WTC11 (cell line): ENCODE data around the gene ASCC1. TPM values are rescaled to one million over a fixed set of nuclear protein-coding genes. Genes with fewer than 3 reads are reported as not detected.
A peak's percentile ranks its signal among the peaks of the same experiment; 100 is the strongest.

Experiments used
- ATAC-seq: fragments of 200-7000 bp; cut with Tn5 transposase; 2 replicates; pipeline ENCODE4 v1.10.0; 2021; ENCODE audit warnings: mild to moderate bottlenecking, moderate library complexity
- CTCF ChIA-PET: fragments of 300-600 bp; sonication (Branson Sonifier 250); formaldehyde crosslinking; loops from one replicate; lab custom pipeline; 2021; ENCODE audit warnings: antibody characterized with exemption; lab: Charles Lee
- POLR2A ChIA-PET: fragments of 350-600 bp; sonication (Branson Sonifier 250); formaldehyde crosslinking; loops from one replicate; lab custom pipeline; 2021; ENCODE audit warnings: antibody characterized with exemption; lab: Charles Lee
- DNase-seq: peaks from one replicate; pipeline ENCODE4 v3.0.0; 2021; ENCODE audit warnings: low spot score
- H3K27ac Mint-ChIP-seq: 2 replicates; pipeline ENCODE4 v1.8.0; 2021; ENCODE audit warnings: mixed read lengths
- H3K27me3 Mint-ChIP-seq: 2 replicates; pipeline ENCODE4 v1.8.0; 2021; ENCODE audit warnings: low read depth, mild to moderate bottlenecking, moderate library complexity, mixed read lengths
- H3K36me3 Mint-ChIP-seq: 2 replicates; pipeline ENCODE4 v1.8.0; 2021; ENCODE audit warnings: mixed read lengths
- H3K4me1 Mint-ChIP-seq: 2 replicates; pipeline ENCODE4 v1.8.0; 2022; ENCODE audit warnings: mixed read lengths
- H3K4me3 Mint-ChIP-seq: 2 replicates; pipeline ENCODE4 v1.8.0; 2021; ENCODE audit warnings: mild to moderate bottlenecking, moderate library complexity, mixed read lengths
- H3K9me3 Mint-ChIP-seq: 2 replicates; pipeline ENCODE4 v1.8.0; 2021; ENCODE audit warnings: mixed read lengths
- CREB1 ChIP-seq: sonication (generic); formaldehyde crosslinking; IDR thresholded peaks from 2 replicates; pipeline ENCODE4 v1.8.0; 2023; ENCODE audit warnings: mild to moderate bottlenecking, missing genetic modification reagents
- EMX1 ChIP-seq: fragments of 250-450 bp; sonication (Bioruptor Pico); IDR thresholded peaks from 2 replicates; pipeline ENCODE4 v1.8.0; 2021; ENCODE audit warnings: mild to moderate bottlenecking
- FOXK1 ChIP-seq: sonication (generic); formaldehyde crosslinking; IDR thresholded peaks from 2 replicates; pipeline ENCODE4 v1.8.0; 2022; ENCODE audit warnings: mild to moderate bottlenecking, moderate library complexity, missing genetic modification reagents
- GRHL2 ChIP-seq: fragments of 250-450 bp; sonication (Bioruptor Pico); IDR thresholded peaks from 2 replicates; pipeline ENCODE4 v1.8.0; 2022; ENCODE audit warnings: mild to moderate bottlenecking, moderate library complexity; ENCODE audit not compliant: insufficient replicate concordance, severe bottlenecking
- IRF2 ChIP-seq: sonication (generic); formaldehyde crosslinking; IDR thresholded peaks from 2 replicates; pipeline ENCODE4 v1.8.0; 2022; ENCODE audit warnings: low read depth, missing genetic modification reagents, borderline replicate concordance
- JUN ChIP-seq: sonication (generic); formaldehyde crosslinking; IDR thresholded peaks from 2 replicates; pipeline ENCODE4 v1.8.0; 2023; ENCODE audit warnings: mild to moderate bottlenecking, missing genetic modification reagents
- MXD4 ChIP-seq: fragments of 250-450 bp; sonication (Bioruptor Pico); IDR thresholded peaks from 2 replicates; pipeline ENCODE4 v1.8.0; 2021; ENCODE audit warnings: mild to moderate bottlenecking, moderate library complexity, borderline replicate concordance
- NFATC4 ChIP-seq: fragments of 250-450 bp; sonication (Bioruptor Pico); IDR thresholded peaks from 2 replicates; pipeline ENCODE4 v1.9.0; 2021; ENCODE audit warnings: mild to moderate bottlenecking
- NR2C2 ChIP-seq: sonication (generic); formaldehyde crosslinking; IDR thresholded peaks from 2 replicates; pipeline ENCODE4 v1.8.0; 2022; ENCODE audit warnings: mild to moderate bottlenecking, missing genetic modification reagents
- OVOL2 ChIP-seq: fragments of 250-450 bp; sonication (Bioruptor Pico); IDR thresholded peaks from 2 replicates; pipeline ENCODE4 v1.9.0; 2021; ENCODE audit warnings: mild to moderate bottlenecking, borderline replicate concordance
- PRRX2 ChIP-seq: fragments of 250-450 bp; sonication (Bioruptor Pico); IDR thresholded peaks from 2 replicates; pipeline ENCODE4 v1.8.0; 2021; ENCODE audit warnings: mild to moderate bottlenecking
- TEAD4 ChIP-seq: sonication (generic); formaldehyde crosslinking; IDR thresholded peaks from 2 replicates; pipeline ENCODE4 v1.8.0; 2022; ENCODE audit warnings: mild to moderate bottlenecking, missing genetic modification reagents
- ZNF121 ChIP-seq: sonication (generic); formaldehyde crosslinking; IDR thresholded peaks from 2 replicates; pipeline ENCODE4 v1.8.0; 2023; ENCODE audit warnings: missing genetic modification reagents
- ZNF396 ChIP-seq: fragments of 250-450 bp; sonication (Bioruptor Pico); IDR thresholded peaks from 2 replicates; pipeline ENCODE4 v1.8.0; 2021; ENCODE audit warnings: mild to moderate bottlenecking, moderate library complexity, borderline replicate concordance
- total RNA-seq: library from RNA; stranded (reverse); gene quantifications from 3 replicates; pipeline ENCODE4 v1.2.3, GENCODE V29; 2021
- TF ChIP-seq, protein P1 (sequence below): sonication (generic); formaldehyde crosslinking; IDR thresholded peaks from 2 replicates; pipeline ENCODE4 v1.8.0; 2022; ENCODE audit warnings: mild to moderate bottlenecking, missing genetic modification reagents
- TF ChIP-seq, protein P2 (sequence below): sonication (generic); formaldehyde crosslinking; IDR thresholded peaks from 2 replicates; pipeline ENCODE4 v1.8.0; 2023; ENCODE audit warnings: missing genetic modification reagents, mild to moderate bottlenecking, borderline replicate concordance
- TF ChIP-seq, protein P3 (sequence below): fragments of 250-450 bp; sonication (Bioruptor Pico); conservative IDR thresholded peaks from 2 replicates; pipeline ENCODE4 v1.9.0; 2021; ENCODE audit warnings: mild to moderate bottlenecking
- TF ChIP-seq, protein P4 (sequence below): sonication (generic); formaldehyde crosslinking; conservative IDR thresholded peaks from 2 replicates; pipeline ENCODE4 v1.8.1; 2023; ENCODE audit warnings: mild to moderate bottlenecking, low read depth, missing genetic modification reagents, moderate library complexity
- TF ChIP-seq, protein P5 (sequence below): fragments of 200-600 bp; IDR thresholded peaks from 2 replicates; pipeline ENCODE4 v1.8.0; 2022; ENCODE audit warnings: antibody characterized with exemption
- TF ChIP-seq, protein P6 (sequence below): sonication (generic); formaldehyde crosslinking; IDR thresholded peaks from 2 replicates; pipeline ENCODE4 v1.8.0; 2022; ENCODE audit warnings: mild to moderate bottlenecking, missing genetic modification reagents

The ASCC1 gene
- total RNA-seq, 1 experiment from 2014 or later = 30.4 TPM

DNA sequence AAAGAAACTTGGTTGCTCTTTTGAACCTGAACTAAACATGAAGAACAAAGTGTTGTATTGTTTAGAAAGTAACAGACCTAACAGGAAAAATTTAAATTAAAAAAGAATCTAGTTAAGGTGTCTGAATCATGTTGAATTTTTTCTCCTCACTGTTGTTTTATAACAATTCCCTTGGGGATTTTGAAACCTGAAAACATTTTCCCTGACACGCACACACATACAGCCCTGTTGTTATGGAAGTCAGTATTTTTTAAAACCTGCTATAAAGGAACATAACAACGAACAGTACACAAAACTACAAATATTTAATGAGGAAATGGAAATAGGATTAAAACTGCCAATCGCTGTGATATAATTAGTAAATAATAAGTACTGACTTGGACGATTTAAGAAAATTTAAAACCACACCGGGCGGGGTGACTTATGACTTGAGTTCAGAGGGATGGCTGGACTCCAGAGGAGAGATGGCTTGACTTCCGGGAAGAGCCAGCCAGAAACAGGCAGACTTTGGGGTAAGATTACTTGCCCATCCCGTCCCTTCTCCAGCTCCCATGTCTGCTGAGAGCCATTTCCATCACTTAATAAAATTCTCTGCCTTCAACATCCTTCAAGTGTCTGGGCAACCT, 111.5 kb downstream of the ASCC1 start (continued):
- TF ChIP-seq, protein P1, sequence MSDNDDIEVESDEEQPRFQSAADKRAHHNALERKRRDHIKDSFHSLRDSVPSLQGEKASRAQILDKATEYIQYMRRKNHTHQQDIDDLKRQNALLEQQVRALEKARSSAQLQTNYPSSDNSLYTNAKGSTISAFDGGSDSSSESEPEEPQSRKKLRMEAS (CRISPR knock-in tag) = no peak
- no peak for TF ChIP-seq ZNF396 (CRISPR knock-in tag)
- TF ChIP-seq, all 79 proteins: peak for 0

DNA sequence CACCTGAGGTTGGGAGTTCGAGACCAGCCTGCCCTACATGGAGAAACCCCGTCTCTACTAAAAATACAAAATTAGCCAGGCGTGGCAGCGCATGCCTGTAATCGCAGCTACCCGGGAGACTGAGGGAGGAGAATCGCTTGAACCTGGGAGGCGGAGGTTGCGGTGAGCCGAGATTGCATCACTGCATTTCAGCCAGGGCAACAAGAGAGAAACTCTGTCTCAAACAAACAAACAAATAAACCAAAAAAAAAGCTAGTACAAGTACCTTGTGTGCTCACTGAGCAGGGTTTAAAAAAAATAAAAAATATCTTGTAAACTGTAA, 116.5 kb downstream of the ASCC1 start:
- H3K4me3 Mint-ChIP-seq = no peak overlapping the region
- no peak overlapping the region for H3K27ac Mint-ChIP-seq
- peaks cover 13% of the 10 kb centered on the region for H3K36me3 Mint-ChIP-seq
- POLR2A ChIA-PET = no interaction called here
- H3K27me3 Mint-ChIP-seq = no peaks in the 10 kb centered on the region
- H3K4me1 Mint-ChIP-seq = no peaks in the 10 kb centered on the region
- TF ChIP-seq PRRX2 (CRISPR knock-in tag) = no peak
- TF ChIP-seq, protein P2, sequence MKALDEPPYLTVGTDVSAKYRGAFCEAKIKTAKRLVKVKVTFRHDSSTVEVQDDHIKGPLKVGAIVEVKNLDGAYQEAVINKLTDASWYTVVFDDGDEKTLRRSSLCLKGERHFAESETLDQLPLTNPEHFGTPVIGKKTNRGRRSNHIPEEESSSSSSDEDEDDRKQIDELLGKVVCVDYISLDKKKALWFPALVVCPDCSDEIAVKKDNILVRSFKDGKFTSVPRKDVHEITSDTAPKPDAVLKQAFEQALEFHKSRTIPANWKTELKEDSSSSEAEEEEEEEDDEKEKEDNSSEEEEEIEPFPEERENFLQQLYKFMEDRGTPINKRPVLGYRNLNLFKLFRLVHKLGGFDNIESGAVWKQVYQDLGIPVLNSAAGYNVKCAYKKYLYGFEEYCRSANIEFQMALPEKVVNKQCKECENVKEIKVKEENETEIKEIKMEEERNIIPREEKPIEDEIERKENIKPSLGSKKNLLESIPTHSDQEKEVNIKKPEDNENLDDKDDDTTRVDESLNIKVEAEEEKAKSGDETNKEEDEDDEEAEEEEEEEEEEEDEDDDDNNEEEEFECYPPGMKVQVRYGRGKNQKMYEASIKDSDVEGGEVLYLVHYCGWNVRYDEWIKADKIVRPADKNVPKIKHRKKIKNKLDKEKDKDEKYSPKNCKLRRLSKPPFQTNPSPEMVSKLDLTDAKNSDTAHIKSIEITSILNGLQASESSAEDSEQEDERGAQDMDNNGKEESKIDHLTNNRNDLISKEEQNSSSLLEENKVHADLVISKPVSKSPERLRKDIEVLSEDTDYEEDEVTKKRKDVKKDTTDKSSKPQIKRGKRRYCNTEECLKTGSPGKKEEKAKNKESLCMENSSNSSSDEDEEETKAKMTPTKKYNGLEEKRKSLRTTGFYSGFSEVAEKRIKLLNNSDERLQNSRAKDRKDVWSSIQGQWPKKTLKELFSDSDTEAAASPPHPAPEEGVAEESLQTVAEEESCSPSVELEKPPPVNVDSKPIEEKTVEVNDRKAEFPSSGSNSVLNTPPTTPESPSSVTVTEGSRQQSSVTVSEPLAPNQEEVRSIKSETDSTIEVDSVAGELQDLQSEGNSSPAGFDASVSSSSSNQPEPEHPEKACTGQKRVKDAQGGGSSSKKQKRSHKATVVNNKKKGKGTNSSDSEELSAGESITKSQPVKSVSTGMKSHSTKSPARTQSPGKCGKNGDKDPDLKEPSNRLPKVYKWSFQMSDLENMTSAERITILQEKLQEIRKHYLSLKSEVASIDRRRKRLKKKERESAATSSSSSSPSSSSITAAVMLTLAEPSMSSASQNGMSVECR = no peak
- TF ChIP-seq ZNF121 (CRISPR knock-in tag) = no peak
- TF ChIP-seq EMX1 (CRISPR knock-in tag) = no peak
- TF ChIP-seq, all 79 proteins: peak for 0
- CTCF ChIA-PET = interaction anchor here (1.4 kb wide), 1 partner anchor 30 kb away, joined by 3 read pairs; no protein-coding TSS in a partner anchor
- ATAC-seq (no peak), DNase-seq (no peak)
- no peaks in the 10 kb centered on the region for H3K9me3 Mint-ChIP-seq

DNA sequence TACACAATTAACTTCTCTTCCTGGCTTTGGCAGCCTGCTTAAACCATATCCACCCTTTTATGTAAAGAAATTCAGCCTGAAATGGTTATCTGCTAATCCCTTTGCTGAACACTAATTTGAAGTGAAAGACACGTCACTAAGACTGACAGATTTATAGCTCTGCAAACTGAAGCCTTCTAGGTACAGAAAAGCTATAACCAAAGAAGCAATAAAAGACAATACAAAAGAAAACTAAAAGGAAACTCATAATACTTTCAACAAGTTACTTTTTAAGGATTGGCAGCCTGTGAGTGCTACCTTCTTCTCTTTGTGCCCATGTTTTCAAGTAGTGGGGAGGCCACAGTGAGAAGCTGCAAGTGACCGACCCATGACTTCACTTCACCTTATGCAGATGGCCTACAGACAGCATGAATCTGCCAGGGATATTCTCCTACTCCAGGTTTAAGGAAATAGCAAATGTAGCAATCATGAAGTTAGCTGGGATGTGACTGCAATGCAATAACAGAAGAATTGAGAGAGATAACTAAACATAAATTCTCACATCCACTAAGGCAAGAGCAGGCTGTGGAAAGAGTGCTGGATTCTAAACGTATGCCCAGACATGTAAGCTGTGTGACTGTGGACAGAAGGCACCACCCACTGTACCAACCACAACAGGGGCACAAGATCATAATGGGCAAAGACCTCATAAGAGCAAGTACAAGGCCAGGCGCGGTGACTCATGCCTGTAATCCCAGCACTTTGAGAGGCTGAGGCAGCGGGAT, 117.1 kb downstream of the ASCC1 start:
- H3K27me3 Mint-ChIP-seq = no peaks in the 10 kb centered on the region
- peak overlapping the region; percentile 77 for H3K27ac Mint-ChIP-seq
- ChIA-PET POLR2A (no interaction called here), CTCF (interaction anchor here (1.0 to 1.4 kb wide), 2 partner anchors 29 to 203 kb away, joined by 3 read pairs; no protein-coding TSS in a partner anchor)
- DNase-seq = no peak
- no peak for ATAC-seq
- H3K36me3 Mint-ChIP-seq = peaks cover 13% of the 10 kb centered on the region
- H3K4me1 Mint-ChIP-seq = no peaks in the 10 kb centered on the region
- no peaks in the 10 kb centered on the region for H3K9me3 Mint-ChIP-seq
- no peak overlapping the region for H3K4me3 Mint-ChIP-seq
- TF ChIP-seq OVOL2 (CRISPR knock-in tag) (no peak), GRHL2 (no peak), NFATC4 (CRISPR knock-in tag) (no peak), FOXK1 (CRISPR knock-in tag) (no peak), JUN (no peak), IRF2 (CRISPR knock-in tag) (no peak), TEAD4 (CRISPR knock-in tag) (no peak), NR2C2 (CRISPR knock-in tag) (no peak), MXD4 (CRISPR knock-in tag) (no peak), CREB1 (no peak), PRRX2 (CRISPR knock-in tag) (no peak)
- TF ChIP-seq, protein P3, sequence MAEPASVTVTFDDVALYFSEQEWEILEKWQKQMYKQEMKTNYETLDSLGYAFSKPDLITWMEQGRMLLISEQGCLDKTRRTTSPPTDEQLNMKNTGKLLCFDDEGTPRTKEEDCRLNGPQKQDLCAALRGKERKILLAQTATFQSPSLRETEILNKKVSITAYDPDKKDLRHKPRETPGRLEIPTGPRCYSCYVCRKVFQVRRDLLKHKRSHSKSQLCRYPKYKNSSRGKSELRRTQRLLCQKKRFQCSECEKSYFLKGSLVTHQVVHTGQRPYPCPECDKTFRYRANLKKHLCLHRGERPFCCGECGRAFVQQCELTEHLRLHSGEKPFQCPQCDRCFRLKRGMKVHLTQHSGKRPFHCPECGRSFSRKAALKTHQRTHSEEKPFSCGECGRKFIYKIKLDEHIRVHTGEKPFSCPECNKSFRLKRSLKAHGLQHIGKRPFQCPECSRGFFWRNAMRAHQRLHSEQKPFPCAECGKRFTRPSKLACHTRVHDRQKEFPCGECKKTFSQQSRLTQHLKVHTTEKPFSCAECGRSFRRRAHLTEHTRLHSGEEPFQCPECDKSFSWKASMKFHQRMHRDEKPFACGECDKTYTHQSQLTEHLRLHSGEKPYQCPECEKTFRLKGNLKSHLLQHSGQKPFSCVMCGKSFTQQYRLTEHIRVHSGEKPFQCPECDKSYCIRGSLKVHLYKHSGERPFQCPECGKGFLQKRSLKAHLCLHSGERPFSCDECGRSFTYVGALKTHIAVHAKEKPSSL = no peak
- TF ChIP-seq, protein P4, sequence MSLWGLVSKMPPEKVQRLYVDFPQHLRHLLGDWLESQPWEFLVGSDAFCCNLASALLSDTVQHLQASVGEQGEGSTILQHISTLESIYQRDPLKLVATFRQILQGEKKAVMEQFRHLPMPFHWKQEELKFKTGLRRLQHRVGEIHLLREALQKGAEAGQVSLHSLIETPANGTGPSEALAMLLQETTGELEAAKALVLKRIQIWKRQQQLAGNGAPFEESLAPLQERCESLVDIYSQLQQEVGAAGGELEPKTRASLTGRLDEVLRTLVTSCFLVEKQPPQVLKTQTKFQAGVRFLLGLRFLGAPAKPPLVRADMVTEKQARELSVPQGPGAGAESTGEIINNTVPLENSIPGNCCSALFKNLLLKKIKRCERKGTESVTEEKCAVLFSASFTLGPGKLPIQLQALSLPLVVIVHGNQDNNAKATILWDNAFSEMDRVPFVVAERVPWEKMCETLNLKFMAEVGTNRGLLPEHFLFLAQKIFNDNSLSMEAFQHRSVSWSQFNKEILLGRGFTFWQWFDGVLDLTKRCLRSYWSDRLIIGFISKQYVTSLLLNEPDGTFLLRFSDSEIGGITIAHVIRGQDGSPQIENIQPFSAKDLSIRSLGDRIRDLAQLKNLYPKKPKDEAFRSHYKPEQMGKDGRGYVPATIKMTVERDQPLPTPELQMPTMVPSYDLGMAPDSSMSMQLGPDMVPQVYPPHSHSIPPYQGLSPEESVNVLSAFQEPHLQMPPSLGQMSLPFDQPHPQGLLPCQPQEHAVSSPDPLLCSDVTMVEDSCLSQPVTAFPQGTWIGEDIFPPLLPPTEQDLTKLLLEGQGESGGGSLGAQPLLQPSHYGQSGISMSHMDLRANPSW = no peak
- TF ChIP-seq, protein P5, sequence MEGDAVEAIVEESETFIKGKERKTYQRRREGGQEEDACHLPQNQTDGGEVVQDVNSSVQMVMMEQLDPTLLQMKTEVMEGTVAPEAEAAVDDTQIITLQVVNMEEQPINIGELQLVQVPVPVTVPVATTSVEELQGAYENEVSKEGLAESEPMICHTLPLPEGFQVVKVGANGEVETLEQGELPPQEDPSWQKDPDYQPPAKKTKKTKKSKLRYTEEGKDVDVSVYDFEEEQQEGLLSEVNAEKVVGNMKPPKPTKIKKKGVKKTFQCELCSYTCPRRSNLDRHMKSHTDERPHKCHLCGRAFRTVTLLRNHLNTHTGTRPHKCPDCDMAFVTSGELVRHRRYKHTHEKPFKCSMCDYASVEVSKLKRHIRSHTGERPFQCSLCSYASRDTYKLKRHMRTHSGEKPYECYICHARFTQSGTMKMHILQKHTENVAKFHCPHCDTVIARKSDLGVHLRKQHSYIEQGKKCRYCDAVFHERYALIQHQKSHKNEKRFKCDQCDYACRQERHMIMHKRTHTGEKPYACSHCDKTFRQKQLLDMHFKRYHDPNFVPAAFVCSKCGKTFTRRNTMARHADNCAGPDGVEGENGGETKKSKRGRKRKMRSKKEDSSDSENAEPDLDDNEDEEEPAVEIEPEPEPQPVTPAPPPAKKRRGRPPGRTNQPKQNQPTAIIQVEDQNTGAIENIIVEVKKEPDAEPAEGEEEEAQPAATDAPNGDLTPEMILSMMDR = no peak
- TF ChIP-seq, protein P6, sequence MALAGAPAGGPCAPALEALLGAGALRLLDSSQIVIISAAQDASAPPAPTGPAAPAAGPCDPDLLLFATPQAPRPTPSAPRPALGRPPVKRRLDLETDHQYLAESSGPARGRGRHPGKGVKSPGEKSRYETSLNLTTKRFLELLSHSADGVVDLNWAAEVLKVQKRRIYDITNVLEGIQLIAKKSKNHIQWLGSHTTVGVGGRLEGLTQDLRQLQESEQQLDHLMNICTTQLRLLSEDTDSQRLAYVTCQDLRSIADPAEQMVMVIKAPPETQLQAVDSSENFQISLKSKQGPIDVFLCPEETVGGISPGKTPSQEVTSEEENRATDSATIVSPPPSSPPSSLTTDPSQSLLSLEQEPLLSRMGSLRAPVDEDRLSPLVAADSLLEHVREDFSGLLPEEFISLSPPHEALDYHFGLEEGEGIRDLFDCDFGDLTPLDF (CRISPR knock-in tag) = no peak
